ENCODE measurements around the gene ADAM17.

ADAM17 gene

DNA sequence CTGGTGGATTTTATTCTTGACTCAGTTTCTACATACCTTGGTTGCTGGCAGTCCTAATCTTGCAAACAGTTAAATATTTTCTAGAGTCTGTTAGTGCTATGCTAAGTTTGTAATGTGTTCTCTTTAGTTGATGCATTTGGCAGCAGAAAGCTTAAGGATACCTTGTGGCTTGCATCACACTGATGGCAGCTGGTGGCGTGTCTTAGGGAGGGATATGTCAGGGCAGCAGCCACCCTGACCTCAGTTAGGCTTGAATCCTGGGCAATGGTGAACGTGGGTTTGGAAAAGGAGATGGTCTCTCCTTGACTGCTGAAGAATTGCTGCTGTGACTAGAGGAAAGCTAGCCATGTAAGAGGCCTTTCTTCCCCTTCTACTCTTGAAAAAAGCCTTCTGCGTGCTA is 77.1 kb downstream of the ADAM17 start:
- TF ChIP-seq, protein P1, sequence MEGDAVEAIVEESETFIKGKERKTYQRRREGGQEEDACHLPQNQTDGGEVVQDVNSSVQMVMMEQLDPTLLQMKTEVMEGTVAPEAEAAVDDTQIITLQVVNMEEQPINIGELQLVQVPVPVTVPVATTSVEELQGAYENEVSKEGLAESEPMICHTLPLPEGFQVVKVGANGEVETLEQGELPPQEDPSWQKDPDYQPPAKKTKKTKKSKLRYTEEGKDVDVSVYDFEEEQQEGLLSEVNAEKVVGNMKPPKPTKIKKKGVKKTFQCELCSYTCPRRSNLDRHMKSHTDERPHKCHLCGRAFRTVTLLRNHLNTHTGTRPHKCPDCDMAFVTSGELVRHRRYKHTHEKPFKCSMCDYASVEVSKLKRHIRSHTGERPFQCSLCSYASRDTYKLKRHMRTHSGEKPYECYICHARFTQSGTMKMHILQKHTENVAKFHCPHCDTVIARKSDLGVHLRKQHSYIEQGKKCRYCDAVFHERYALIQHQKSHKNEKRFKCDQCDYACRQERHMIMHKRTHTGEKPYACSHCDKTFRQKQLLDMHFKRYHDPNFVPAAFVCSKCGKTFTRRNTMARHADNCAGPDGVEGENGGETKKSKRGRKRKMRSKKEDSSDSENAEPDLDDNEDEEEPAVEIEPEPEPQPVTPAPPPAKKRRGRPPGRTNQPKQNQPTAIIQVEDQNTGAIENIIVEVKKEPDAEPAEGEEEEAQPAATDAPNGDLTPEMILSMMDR (IDR thresholded peaks at IDR 0.05), result no peak
- TF ChIP-seq ZFX (IDR thresholded peaks at IDR 0.05; ENCODE audit: borderline replicate concordance), result no peak
- H3K27ac ChIP-seq, result no peak overlapping the region

DNA sequence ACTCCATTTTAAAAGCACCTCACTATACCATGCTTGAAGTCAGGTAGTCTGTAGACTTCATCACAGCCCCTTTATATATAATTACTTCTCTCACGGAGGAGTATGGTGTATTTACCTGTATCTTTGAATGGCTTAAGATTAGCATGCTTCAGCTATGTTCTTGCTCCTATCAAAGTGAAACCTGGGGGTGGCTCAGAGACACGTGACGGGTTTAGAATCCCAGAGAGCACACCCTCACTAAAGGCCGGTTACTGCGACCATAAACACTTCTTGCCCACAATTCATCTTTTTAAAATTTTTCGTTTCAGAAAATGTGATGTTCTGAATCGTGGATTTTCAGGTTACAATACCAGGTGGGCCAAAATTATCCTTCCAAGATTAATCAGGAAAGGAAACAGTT is 77.7 kb downstream of the ADAM17 start:
- H3K27ac ChIP-seq, result no peak overlapping the region; the same call in 1 of the 2 replicates
- no peak for TF ChIP-seq ZFX (IDR thresholded peaks at IDR 0.05; ENCODE audit: borderline replicate concordance)
- TF ChIP-seq, protein P1 (IDR thresholded peaks at IDR 0.05), result no peak

DNA sequence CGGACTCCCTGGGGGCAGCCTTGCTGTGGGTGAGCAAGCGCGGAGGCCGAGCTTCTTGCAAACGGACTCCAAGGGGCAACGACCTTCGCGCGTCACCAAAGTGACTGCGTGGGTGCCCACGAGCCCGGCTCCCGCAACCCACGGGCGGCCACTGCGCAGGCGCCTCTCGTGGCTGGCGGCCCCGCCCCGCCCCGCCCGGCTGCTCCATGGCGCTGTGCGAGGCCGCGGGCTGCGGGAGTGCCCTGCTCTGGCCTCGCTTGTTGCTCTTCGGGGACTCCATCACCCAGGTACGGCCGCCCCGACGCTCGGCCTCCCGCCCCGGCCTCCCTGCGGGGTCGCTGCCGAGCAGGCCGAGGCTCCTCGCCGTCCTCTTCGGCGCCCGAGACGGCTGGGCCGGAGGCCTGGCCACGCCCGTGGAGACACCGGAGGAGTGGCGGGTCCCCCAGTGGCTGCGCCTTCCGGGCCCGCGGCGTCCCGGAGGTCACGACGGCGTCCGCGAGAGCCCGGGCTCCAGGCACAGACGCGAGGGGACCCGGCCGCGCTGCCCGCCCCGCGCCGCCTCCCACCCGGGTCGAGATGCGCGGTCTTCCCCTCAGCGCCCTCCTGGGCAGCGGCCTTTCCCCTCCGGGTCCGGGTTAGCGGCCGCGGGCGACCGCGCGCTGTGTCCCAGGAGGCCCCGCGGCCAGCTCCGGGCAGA is 81.1 kb downstream of the ADAM17 start, which contains the start of gene IAH1:
IAH1 (plus strand) TSS at position 191 of the 697 bp plus-strand sequence; CDS start at position 207, 16 bp downstream.
- TF ChIP-seq ZFX (IDR thresholded peaks at IDR 0.05; ENCODE audit: borderline replicate concordance), result 0 out of 2 replicates have a peak, but pooled peaks have one; percentile 19
- TF ChIP-seq, protein P1 (IDR thresholded peaks at IDR 0.05), result 0 out of 2 replicates have a peak, but pooled peaks have one; percentile 4
- peak within 1 kb of the TSS; percentile 90 for H3K27ac ChIP-seq

DNA sequence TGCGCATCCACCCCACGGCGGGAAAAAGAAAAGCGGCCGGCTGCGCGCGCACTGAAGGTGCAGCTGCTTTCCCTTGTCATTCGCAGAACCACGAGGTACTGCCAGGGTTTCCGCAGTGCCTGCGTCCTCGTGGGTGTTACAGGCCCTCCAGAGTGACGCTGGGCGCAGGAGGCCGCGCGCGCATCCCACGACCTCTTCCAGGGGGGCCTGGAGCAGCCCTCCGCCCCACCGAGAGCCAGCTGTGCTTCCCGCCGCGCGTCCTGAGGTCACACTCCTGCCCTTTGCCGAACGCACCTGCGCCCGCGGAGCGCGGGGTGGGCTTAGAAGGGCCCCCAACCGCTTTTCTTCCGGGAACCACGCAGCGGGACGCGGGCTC is 81.7 kb downstream of the ADAM17 start:
- TF ChIP-seq, protein P1 (IDR thresholded peaks at IDR 0.05), result no peak
- TF ChIP-seq ZFX (IDR thresholded peaks at IDR 0.05; ENCODE audit: borderline replicate concordance), result no peak
- peak overlapping the region; percentile 90 for H3K27ac ChIP-seq

DNA sequence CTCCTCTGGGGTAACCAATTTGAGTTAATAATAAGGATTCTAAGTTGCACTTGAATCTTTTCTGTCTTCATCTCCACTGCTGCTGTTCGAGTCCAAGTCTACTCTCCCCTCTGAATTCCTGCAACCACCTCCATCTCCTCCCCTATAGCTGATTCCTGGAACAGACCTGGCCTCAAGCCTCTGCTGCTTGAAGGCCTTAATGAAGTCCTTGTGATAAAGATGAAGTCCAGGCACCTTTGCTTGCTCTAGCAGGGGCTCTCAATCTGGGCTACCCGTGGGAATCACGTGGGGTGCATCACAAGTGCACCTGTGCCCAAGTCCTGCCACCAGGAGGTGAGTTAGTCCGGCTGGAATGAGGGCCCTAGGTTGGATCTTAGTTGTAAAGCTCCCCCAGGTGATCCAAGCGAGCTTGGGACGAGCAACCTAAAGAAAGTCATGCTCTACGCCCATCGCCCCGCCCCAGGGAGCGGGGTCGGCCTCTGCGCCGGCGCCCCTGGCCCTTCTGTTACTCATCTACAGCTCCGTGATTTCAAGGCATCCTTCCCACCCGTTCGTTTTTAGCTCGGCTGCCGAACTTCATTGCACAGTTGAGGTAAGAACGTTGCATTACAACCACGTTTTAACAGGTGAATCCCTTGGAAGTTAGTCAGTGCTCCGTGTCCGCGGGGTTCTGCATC is 82.2 kb downstream of the ADAM17 start:
- peak overlapping the region; percentile 90 for H3K27ac ChIP-seq
- TF ChIP-seq ZFX (IDR thresholded peaks at IDR 0.05; ENCODE audit: borderline replicate concordance), result no peak
- TF ChIP-seq, protein P1 (IDR thresholded peaks at IDR 0.05), result no peak

DNA sequence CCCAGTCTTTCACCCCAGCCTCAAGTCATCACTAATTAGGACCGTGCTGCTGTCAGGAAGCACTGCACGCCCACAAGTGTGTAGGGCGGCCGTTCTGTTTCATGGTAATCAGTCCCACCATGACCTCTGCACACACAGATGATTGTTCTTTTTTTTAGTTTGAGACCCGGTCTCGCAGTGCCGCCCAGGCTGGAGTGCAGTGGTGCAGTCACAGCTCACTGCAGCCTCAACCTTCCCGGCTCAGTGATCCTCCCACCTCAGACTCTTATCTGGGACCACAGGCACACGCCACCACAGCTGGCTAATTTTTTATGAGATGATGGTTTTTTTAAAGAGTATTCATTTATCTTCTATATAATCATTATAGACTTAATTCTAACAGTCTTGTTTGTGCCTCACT is 83.1 kb downstream of the ADAM17 start:
- TF ChIP-seq, protein P1 (IDR thresholded peaks at IDR 0.05), result no peak
- TF ChIP-seq ZFX (IDR thresholded peaks at IDR 0.05; ENCODE audit: borderline replicate concordance), result no peak
- H3K27ac ChIP-seq, result no peak overlapping the region

DNA sequence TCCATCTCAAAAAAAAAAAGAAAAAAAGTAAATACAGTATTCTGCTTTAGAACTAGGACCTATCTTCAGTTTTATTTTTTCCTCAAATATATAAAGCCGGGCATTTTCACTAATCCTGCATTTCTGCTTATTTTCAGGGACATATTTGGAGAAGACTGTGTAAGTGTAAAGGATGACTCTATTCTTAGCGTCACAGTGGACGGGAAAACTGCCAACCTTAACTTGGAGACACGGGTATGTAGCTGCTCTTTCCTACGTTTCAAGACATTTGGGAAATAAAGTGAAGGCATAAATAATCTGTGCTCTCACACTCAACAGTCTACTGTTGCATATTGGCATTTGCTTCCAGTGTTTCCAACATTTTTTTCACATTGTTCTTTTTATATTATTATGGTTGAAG is 84.4 kb downstream of the ADAM17 start:
- TF ChIP-seq, protein P1 (IDR thresholded peaks at IDR 0.05), result no peak
- TF ChIP-seq ZFX (IDR thresholded peaks at IDR 0.05; ENCODE audit: borderline replicate concordance), result no peak
- H3K27ac ChIP-seq, result no peak overlapping the region
